KOPT-K1 (cell line): Measurements from ENCODE around the gene COL16A1.
"Not testable (repeated sequence)": the region's sequence is repeated elsewhere in the genome, so short reads cannot be mapped to it uniquely, and the experiment has no call there.

Source experiments
- H3K27ac ChIP-seq: fragments of 200-600 bp; sonication (generic); 2 replicates; pipeline ENCODE4 v1.5.1; 2016; ENCODE audit warnings: antibody characterized with exemption, mild to moderate bottlenecking, low read depth, low read length; ENCODE audit not compliant: poor library complexity, severe bottlenecking
- H3K36me3 ChIP-seq: fragments of 200-600 bp; sonication (generic); 2 replicates; pipeline ENCODE4 v1.5.1; 2017; ENCODE audit warnings: antibody characterized with exemption, mild to moderate bottlenecking, low read length, moderate library complexity; ENCODE audit not compliant: insufficient read depth
- H3K9me3 ChIP-seq: fragments of 200-600 bp; sonication (generic); 2 replicates; pipeline ENCODE4 v1.5.1; 2017; ENCODE audit warnings: antibody characterized with exemption, low read length, mild to moderate bottlenecking; ENCODE audit not compliant: insufficient read depth, poor library complexity, severe bottlenecking

The COL16A1 gene

GRCh38 chr1:31725134-31725533 lies 21.3 kb upstream of the COL16A1 start:
- H3K9me3 ChIP-seq: no peaks in the 10 kb centered on the region
- H3K36me3 ChIP-seq: peaks cover 13% of the 10 kb centered on the region; the same call in 1 of the 2 replicates
- H3K27ac ChIP-seq: no peak overlapping the region

DNA sequence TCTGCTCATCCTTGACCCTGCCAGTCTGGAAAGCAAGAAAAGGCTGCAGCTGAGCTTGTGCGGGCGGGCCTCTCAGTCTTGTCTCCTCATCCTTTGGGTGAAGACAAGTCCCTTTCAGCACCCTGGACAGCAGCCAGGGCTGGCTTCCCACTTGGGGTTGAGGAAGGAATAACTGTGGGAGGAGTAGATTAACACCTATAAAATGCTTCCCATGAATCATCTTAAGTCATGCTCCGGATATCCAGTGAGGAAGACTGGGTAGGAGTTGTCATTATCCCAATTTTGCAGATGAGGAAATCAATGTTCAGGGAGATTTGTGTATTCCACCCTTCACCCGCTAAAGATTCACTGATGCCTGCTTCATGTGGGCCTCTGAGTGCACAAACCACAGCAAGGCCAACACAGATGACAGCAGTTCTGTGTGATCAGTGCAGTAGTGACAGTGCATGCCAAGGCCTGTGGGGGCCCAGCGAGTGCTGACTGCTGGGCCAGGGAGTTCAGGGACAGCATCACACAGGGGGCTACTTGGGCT lies 20.1 kb upstream of the COL16A1 start:
- H3K36me3 ChIP-seq: peaks cover 12% of the 10 kb centered on the region; the same call in 1 of the 2 replicates
- H3K27ac ChIP-seq: no peak overlapping the region
- no peaks in the 10 kb centered on the region for H3K9me3 ChIP-seq

GRCh38 chr1:31718327-31718897 lies 14.6 kb upstream of the COL16A1 start:
- Histone ChIP-seq H3K27ac (no peak overlapping the region), H3K9me3 (no peaks in the 10 kb centered on the region), H3K36me3 (no peaks in the 10 kb centered on the region)

GRCh38 chr1:31717341-31717740 lies 13.5 kb upstream of the COL16A1 start:
- Histone ChIP-seq H3K36me3 (no peaks in the 10 kb centered on the region), H3K27ac (no peak overlapping the region), H3K9me3 (no peaks in the 10 kb centered on the region)

DNA sequence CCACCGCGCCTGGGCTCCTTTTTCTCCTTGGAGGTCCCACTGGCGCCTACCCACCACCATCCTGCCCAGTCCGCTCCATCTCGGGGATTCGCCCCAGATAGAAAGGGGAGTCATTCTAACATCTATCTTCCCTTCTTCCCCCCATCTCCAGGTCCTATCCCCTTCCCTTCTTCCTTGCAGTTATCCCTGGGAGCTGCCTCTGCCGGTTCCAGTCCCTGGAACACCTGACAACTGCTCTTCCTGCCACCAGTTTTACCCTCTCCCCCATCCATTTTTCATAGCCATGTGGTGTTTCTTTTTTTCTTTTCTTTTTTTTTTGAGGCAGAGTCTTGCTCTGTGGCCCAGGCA lies 12.0 kb upstream of the COL16A1 start:
- H3K36me3 ChIP-seq: no peaks in the 10 kb centered on the region
- no peak overlapping the region for H3K27ac ChIP-seq

GRCh38 chr1:31715087-31715872 lies 11.5 kb upstream of the COL16A1 start:
- no peaks in the 10 kb centered on the region for H3K36me3 ChIP-seq

More for the DNA sequence above, 12.0 kb upstream of the COL16A1 start:
- H3K9me3 ChIP-seq: no peaks in the 10 kb centered on the region

DNA sequence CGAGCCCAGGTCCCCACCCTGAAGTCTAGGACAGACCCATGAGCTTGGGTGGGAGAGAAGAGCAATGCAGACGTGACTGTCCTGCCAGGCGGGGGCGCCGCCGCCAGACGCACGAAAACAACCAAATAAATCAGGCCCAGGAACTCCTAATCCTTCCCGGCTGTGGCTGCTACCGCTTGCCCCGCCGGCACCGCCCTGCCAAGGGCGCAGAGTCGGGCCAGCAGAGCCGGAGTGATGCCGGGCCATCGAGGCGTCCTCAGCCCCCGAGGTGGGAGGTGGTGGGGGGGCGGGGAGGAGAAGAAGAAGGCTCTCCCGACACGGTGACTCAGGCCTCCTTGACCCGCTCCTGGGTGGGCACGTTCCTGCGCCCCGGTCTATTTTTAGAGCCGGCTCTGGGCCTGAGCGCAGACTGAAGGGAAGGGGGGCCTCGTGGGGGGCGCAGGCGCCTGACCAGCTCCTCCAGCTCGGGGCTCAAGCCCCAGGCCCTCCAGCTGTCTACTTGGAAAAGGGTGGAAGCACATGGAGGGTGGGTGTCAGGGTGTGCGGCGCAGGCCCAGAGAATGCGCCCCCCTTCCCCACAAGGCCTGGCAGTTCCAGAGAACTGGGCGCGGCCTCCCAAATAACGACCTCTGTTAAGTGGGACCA lies 10.7 kb upstream of the COL16A1 start:
- Histone ChIP-seq H3K36me3 (no peaks in the 10 kb centered on the region), H3K9me3 (no peaks in the 10 kb centered on the region), H3K27ac (no peak overlapping the region)

More at GRCh38 chr1:31715087-31715872, 11.5 kb upstream of the COL16A1 start:
- H3K27ac ChIP-seq: no peak overlapping the region
- H3K9me3 ChIP-seq: no peaks in the 10 kb centered on the region

GRCh38 chr1:31712630-31713029 lies 8.8 kb upstream of the COL16A1 start:
- Histone ChIP-seq H3K9me3 (no peaks in the 10 kb centered on the region), H3K27ac (no peak overlapping the region), H3K36me3 (no peaks in the 10 kb centered on the region)

DNA sequence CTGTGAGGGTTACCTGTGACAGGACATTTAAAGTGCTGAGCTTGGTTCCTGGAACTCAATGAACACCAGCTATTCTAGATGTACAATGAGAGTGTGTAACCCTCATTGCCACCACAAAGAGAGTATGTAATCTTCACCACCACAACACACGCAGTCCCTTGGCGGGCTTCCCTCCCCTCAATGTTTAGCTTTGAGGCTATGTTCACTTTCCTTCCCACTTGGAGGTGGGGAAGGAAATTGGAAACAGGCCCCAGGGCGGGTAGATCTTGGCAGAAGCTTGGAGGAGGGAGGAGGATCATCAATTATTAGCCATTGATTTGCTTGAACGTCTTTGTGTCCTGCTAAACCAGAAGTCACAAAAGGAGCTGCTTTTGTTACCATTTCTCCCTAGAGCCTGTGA lies 8.3 kb upstream of the COL16A1 start:
- Histone ChIP-seq H3K36me3 (no peaks in the 10 kb centered on the region), H3K9me3 (no peaks in the 10 kb centered on the region), H3K27ac (no peak overlapping the region)

DNA sequence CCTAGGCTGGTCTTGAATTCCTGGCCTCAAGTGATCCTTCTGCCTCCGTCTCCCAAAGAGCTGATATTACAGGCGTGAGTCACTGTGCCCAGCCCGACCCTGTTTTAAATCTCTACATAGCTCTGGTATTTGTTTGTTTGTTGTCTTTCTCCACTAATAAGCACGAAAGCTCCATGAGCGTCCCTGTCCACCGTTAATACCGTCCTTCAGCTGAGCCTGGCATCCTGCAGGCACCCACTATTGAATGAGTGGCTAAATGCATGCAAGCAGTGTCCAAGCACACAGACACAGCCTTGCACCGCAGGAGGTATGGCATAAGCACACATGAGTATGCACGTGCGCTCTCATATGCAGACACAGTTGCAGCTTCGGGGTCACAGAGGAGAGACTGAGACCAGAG lies 4.5 kb upstream of the COL16A1 start:
- Histone ChIP-seq H3K27ac (no peak overlapping the region), H3K36me3 (no peaks in the 10 kb centered on the region), H3K9me3 (no peaks in the 10 kb centered on the region)

DNA sequence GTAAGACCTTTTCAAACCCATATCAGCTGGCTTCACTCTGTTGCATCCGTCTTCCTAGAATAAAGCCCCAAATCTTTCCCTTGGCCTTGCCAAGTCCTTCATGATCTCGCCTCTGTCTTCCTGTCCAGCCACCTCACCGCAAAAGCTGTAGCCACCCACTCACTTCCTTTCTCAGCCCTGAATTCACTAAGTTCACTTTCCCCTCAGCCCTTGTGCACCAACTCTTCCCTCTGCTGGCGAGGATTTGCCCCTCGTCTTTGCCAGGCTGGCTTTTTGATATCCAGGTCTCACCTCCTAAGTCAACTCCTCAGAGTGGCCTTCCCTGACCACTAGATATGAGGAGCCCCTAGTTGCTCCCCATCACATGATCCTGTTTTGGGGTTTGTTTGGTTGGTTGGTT lies 3.9 kb upstream of the COL16A1 start:
- Histone ChIP-seq H3K27ac (no peak overlapping the region), H3K9me3 (no peaks in the 10 kb centered on the region), H3K36me3 (no peaks in the 10 kb centered on the region)

DNA sequence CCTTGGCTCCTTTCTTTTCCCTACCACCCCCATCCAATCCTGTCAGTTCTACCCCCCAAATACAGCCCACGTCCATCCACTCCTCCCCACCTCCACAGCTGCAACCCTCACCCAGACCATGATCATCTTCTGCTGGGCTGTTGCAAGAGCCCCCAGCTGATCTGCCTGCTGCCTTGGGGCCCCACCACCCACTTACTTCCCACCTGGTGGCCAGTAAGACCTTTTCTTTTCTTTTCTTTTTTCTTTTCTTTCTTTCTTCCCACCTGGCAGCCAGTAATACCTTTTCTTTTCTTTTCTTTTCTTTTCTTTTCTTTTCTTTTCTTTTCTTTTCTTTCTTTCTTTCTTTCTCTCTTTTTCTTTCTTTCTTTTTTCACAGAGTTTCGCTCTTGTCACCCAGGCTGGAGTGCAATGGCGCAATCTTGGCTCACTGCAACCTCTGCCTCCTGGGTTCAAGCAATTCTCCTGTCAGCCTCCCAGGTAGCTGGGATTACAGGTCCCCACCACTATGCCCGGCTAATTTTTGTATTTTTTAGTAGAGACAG lies 3.3 kb upstream of the COL16A1 start:
- H3K9me3 ChIP-seq: not testable (repeated sequence)

DNA sequence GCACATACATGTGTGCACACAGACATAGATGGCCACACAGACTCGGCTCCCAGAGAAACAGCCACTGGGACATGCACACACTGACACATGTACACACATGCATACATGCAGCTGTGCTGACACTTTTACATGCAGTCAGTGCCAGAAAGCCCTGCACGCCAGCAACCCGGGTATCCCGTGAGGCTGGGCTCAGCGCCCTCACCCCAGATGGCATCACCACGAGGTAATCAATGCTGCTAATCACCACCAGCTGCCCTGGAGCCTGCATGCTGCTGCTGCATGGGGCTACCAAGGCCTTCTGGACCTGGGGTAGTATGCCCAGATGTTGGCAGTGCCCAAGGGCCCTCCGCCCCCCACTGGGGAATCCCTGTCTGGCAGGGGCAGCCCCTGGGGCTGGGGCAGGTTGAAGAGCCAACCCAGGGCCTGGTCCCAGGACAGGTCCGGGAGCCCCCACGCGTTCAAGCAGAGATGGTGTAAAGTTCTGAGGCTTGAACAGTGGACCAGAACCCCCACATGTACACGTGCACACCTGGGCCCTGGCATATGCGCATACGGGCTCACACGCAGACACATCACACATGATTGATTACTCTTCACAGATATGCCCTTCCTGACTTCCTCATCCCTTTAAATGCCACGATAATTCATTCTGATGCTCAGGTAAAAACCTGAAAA lies 2.7 kb upstream of the COL16A1 start:
- H3K9me3 ChIP-seq: no peaks in the 10 kb centered on the region
- H3K36me3 ChIP-seq: no peaks in the 10 kb centered on the region
- no peak overlapping the region for H3K27ac ChIP-seq

More for the DNA sequence above, 3.3 kb upstream of the COL16A1 start:
- not testable (repeated sequence) for H3K36me3 ChIP-seq, H3K27ac ChIP-seq

DNA sequence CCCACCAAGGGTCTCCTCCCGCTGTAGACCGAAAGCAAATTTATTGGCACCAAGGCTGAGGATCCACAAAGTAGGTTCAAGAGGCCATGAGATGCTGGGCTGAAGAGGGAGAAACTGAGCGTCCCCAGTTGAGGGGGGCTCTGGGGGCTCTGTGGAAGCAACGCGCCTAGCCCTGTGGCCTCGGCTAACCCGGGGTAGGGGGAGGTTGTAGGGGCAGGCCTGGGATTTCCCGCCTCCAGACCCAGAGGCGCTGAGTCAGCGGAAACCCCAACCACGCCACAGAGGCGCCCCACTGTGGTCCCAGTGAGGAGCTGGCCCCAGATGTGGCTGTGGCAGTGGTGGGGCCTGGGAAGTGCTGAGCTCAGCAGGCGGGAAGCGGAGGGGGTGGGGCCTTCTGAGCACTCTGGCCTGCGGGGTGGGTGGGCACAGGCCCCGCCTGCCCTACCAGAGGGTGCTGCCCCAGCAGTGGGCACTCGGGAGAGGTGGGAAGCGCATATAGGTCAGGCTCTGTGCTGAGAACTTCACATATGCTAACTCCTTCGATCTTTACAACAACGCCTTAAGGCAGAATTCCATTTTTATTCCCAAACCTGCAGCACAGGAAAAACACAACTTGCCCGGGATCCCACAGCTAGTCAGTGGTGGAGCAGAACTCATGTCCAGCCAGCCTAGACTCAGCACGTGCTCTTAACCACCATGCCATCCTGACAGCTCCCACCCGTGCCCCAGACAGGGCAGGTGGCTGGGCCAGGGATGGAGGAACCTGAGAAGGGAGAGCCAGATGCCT lies 1.5 kb upstream of the COL16A1 start:
- Histone ChIP-seq H3K27ac (no peak overlapping the region), H3K9me3 (no peaks in the 10 kb centered on the region)

More for the DNA sequence above, 1.5 kb upstream of the COL16A1 start:
- no peaks in the 10 kb centered on the region for H3K36me3 ChIP-seq
